Mesenchymal stem cell (in vitro differentiated cells and primary cell): ENCODE data around the gene ATP9A.

Experiments used
- DNase-seq: peaks from one replicate; pipeline ENCODE4 v3.0.0-alpha.2; 2013
- H2AFZ ChIP-seq: one replicate; pipeline ENCODE4 v1.6.1; 2013; ENCODE audit warnings: low read depth, mild to moderate bottlenecking, control low read depth, inconsistent platforms, low read length, moderate library complexity
- H2AK5ac ChIP-seq: 2 replicates; pipeline ENCODE4 v1.6.1; 2013; ENCODE audit warnings: low read length, moderate library complexity, mild to moderate bottlenecking, inconsistent platforms; ENCODE audit not compliant: severe bottlenecking
- H2BK120ac ChIP-seq: one replicate; pipeline ENCODE4 v1.6.1; 2013; ENCODE audit warnings: low read depth, mild to moderate bottlenecking, inconsistent platforms, low read length, moderate library complexity
- H2BK12ac ChIP-seq, 2 experiments: one replicate each; pipeline ENCODE4 v1.6.1; 2013; ENCODE audit warnings: inconsistent platforms in 2 of 2, low read length in 2 of 2, mild to moderate bottlenecking in 2 of 2, moderate library complexity in 2 of 2, control low read depth in 1 of 2
- H2BK15ac ChIP-seq: one replicate; pipeline ENCODE4 v1.6.1; 2013; ENCODE audit warnings: mild to moderate bottlenecking, low read depth, inconsistent platforms; ENCODE audit not compliant: poor library complexity, severe bottlenecking
- H2BK5ac ChIP-seq: 2 replicates; pipeline ENCODE4 v1.6.1; 2013; ENCODE audit warnings: low read depth, mild to moderate bottlenecking, low read length, control low read depth, inconsistent platforms; ENCODE audit not compliant: poor library complexity, severe bottlenecking
- H3K14ac ChIP-seq, 2 experiments: one replicate each; pipeline ENCODE4 v1.6.1; 2013; ENCODE audit warnings: inconsistent platforms in 2 of 2, low read length in 2 of 2, control low read depth in 1 of 2, mild to moderate bottlenecking in 1 of 2, moderate library complexity in 1 of 2
- H3K18ac ChIP-seq, 2 experiments: one replicate each; pipeline ENCODE4 v1.6.1; 2013; ENCODE audit warnings: inconsistent platforms in 2 of 2, low read length in 2 of 2, control low read depth in 1 of 2, low read depth in 1 of 2, mild to moderate bottlenecking in 1 of 2
- H3K23ac ChIP-seq, 2 experiments: one replicate each; pipeline ENCODE4 v1.6.1; 2013; ENCODE audit warnings: inconsistent platforms in 2 of 2, low read length in 2 of 2, mild to moderate bottlenecking in 2 of 2, moderate library complexity in 2 of 2, control low read depth in 1 of 2
- H3K27ac ChIP-seq: 2 replicates; pipeline ENCODE4 v1.5.1; 2013; ENCODE audit warnings: mild to moderate bottlenecking, moderate library complexity, low read length, control low read depth, inconsistent platforms; ENCODE audit not compliant: poor library complexity, severe bottlenecking
- H3K27me3 ChIP-seq, 2 experiments: 2 replicates each; pipeline versions ENCODE4 v1.6.1 to v1.7.0; 2013; ENCODE audit warnings: low read length in 2 of 2, mild to moderate bottlenecking in 2 of 2, moderate library complexity in 2 of 2, control low read depth in 1 of 2, inconsistent platforms in 1 of 2; ENCODE audit not compliant: control insufficient read depth in 1 of 2, insufficient read depth in 1 of 2
- H3K36me3 ChIP-seq, 2 experiments: 2 replicates each; pipeline versions ENCODE4 v1.6.1 to v1.7.0; 2013; ENCODE audit warnings: low read length in 2 of 2, control low read depth in 1 of 2, inconsistent platforms in 1 of 2, low read depth in 1 of 2, mild to moderate bottlenecking in 1 of 2; ENCODE audit not compliant: insufficient read depth in 2 of 2, control insufficient read depth in 1 of 2
- H3K4ac ChIP-seq, 2 experiments: one replicate each; pipeline ENCODE4 v1.6.1; 2013; ENCODE audit warnings: inconsistent platforms in 2 of 2, low read length in 2 of 2, mild to moderate bottlenecking in 2 of 2, moderate library complexity in 2 of 2, control low read depth in 1 of 2, low read depth in 1 of 2
- H3K4me1 ChIP-seq: 2 replicates; pipeline ENCODE4 v1.6.1; 2013; ENCODE audit warnings: low read depth, low read length, control low read depth; ENCODE audit not compliant: control insufficient read depth, insufficient read depth
- H3K4me2 ChIP-seq: 2 replicates; pipeline ENCODE4 v1.6.1; 2013; ENCODE audit warnings: low read length, mild to moderate bottlenecking, inconsistent platforms; ENCODE audit not compliant: poor library complexity, severe bottlenecking
- H3K4me3 ChIP-seq, 2 experiments: 2 replicates each; pipeline versions ENCODE4 v1.5.1 to v1.7.0; 2013; ENCODE audit warnings: low read length in 2 of 2, mild to moderate bottlenecking in 2 of 2, control low read depth in 1 of 2, low read depth in 1 of 2; ENCODE audit not compliant: insufficient read depth in 1 of 2
- H3K79me1 ChIP-seq: replicated peaks from 2 replicates; pipeline ENCODE4 v1.6.1; 2013; ENCODE audit warnings: mild to moderate bottlenecking, control low read depth, low read length, inconsistent platforms; ENCODE audit not compliant: poor library complexity, severe bottlenecking
- H3K9ac ChIP-seq: 2 replicates; pipeline ENCODE4 v1.7.0; 2013; ENCODE audit warnings: mild to moderate bottlenecking, low read length, moderate library complexity
- H3K9me3 ChIP-seq: 2 replicates; pipeline ENCODE4 v1.7.0; 2013; ENCODE audit warnings: mild to moderate bottlenecking, low read length; ENCODE audit not compliant: control insufficient read depth
- H4K8ac ChIP-seq: one replicate; pipeline ENCODE4 v1.6.1; 2013; ENCODE audit warnings: inconsistent platforms, mild to moderate bottlenecking, low read length, moderate library complexity
- H4K91ac ChIP-seq: one replicate; pipeline ENCODE4 v1.6.1; 2013; ENCODE audit warnings: mild to moderate bottlenecking, low read length, inconsistent platforms
- WGBS: methylation state at CpG from one replicate; pipeline ENCODE4 v1.1.7; 2013; ENCODE audit warnings: mixed read lengths; 5-methylcytosine and 5-hydroxymethylcytosine counted together

ATP9A gene

DNA sequence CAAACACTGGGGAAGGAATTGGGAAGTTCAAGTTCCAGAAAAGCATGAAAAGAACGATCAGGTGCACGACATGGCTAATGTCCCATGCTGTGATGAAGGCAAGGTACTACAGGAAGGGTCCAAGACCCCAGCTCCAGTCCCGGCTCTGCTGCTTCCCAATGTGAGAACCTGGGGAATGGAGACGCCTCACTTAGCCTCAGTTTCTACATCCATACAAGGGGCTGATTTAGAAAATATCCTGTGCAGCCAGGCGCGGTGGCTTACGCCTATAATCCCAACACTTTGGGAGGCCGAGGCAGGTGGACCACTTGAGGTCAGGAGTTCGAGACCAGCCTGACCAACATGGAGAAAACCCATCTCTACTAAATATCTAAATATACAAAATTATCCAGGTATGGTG, 144.9 kb downstream of the ATP9A start:
- Histone ChIP-seq H2BK120ac (no peak overlapping the region), H3K23ac (no peak overlapping the region), H4K8ac (no peak overlapping the region), H3K14ac (no peak overlapping the region), H2BK5ac (no peak overlapping the region), H3K4me1 (peaks cover 2% of the 10 kb centered on the region), H3K4ac (no peak overlapping the region), H2BK12ac (no peak overlapping the region), H3K36me3 (peaks cover 41 to 80% of the 10 kb centered on the region in 2 experiments), H3K9me3 (no peaks in the 10 kb centered on the region), H2AFZ (no peak overlapping the region), H3K4me2 (no peak overlapping the region), H3K18ac (no peak overlapping the region), H3K9ac (no peak overlapping the region), H3K27ac (no peak overlapping the region), H2AK5ac (no peak overlapping the region), H2BK15ac (no peak overlapping the region), H3K4me3 (no peak overlapping the region), H4K91ac (no peak overlapping the region), H3K79me1 (no peaks in the 10 kb centered on the region), H3K27me3 (no peaks in the 10 kb centered on the region)
- no peak for DNase-seq
- 98% methylated on average over 8 of the region's 9 CpGs for WGBS

DNA sequence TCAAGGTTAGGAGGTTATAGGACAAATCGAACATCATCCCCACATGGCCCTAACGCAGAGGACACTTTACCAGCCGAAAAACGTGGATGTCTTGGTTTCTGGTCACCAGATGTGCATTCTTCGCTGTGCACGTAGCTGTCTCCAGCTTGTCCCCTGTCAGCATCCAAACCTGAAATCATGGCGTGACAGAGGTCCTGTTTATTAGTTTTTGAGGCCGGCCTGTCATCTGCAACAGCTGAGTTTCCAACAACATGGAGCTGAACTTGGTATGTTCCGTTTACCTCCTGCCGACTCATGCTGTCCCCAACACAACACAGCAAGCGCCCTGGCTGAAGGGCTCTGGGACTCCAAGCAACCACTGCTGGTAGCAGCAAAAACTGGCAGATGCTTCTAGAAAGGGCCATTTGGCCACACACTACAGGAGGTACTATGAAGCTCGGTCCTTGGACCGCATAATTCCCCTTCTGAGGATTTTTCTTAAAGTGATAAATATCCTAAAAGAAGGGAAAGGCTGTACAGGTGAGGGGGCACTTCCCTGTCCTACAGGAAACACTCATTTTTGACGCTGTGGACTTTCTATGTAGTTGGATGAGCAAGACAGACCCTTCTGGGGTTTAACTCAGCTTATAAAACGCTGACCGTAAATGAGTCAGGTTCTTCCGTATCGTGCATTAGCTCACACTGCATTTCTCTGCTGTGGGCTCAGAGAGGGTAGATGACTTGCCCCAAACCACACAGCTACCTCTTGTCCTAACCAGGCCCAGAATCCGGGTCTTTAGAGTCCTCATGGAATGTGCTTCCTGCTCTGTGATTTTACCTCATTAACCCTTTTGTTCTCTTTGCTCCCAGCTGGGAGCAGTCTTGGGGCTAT, 146.0 kb downstream of the ATP9A start:
- H3K18ac ChIP-seq, result no peak overlapping the region
- H2BK5ac ChIP-seq, result no peak overlapping the region
- no peak overlapping the region for H3K23ac ChIP-seq
- H3K27ac ChIP-seq, result no peak overlapping the region
- H3K4me2 ChIP-seq, result no peak overlapping the region
- H3K14ac ChIP-seq, result no peak overlapping the region
- H3K9ac ChIP-seq, result no peak overlapping the region
- no peaks in the 10 kb centered on the region for H3K27me3 ChIP-seq
- H3K4me3 ChIP-seq, result no peak overlapping the region
- no peak overlapping the region for H4K8ac ChIP-seq
- no peaks in the 10 kb centered on the region for H3K79me1 ChIP-seq
- no peak overlapping the region for H2BK15ac ChIP-seq
- H4K91ac ChIP-seq, result no peak overlapping the region
- H3K4me1 ChIP-seq, result peaks cover 2% of the 10 kb centered on the region
- no peak overlapping the region for H2AK5ac ChIP-seq
- DNase-seq, result no peak
- no peak overlapping the region for H2AFZ ChIP-seq
- WGBS, result 76% methylated on average over 19 of the region's 19 CpGs
- H3K36me3 ChIP-seq, result peaks cover 39 to 80% of the 10 kb centered on the region in 2 experiments
- H3K4ac ChIP-seq, result no peak overlapping the region
- H3K9me3 ChIP-seq, result no peaks in the 10 kb centered on the region
- H2BK120ac ChIP-seq, result no peak overlapping the region
- no peak overlapping the region for H2BK12ac ChIP-seq

DNA sequence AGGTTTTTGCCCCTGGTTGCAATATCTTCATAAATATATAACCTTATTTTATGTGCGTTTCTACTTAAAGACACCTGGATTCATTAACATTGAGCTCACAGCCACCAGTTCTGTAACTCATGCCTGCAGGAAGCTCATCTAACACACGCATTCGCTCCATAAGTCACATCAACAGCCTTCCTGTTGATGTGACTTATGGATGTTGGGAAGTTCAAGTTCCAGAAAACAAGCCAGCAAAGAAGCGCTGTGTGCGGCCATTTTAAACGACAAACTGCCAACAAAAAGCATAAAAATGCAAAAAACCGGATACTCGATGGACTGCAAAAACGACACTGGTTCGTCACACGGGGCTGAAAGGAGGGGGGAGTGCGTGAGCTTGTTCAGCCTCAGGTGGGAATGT, 147.8 kb downstream of the ATP9A start:
- no peaks in the 10 kb centered on the region for H3K9me3 ChIP-seq
- no peak overlapping the region for H3K4ac ChIP-seq
- H3K9ac ChIP-seq, result no peak overlapping the region
- no peaks in the 10 kb centered on the region for H3K79me1 ChIP-seq
- H2AK5ac ChIP-seq, result no peak overlapping the region
- H3K4me1 ChIP-seq, result peaks cover 2% of the 10 kb centered on the region
- no peak for DNase-seq
- H3K23ac ChIP-seq, result no peak overlapping the region
- no peaks in the 10 kb centered on the region for H3K27me3 ChIP-seq
- no peak overlapping the region for H3K4me2 ChIP-seq
- WGBS, result 89% methylated on average over 12 of the region's 12 CpGs
- H3K18ac ChIP-seq, result no peak overlapping the region
- H3K4me3 ChIP-seq, result no peak overlapping the region
- H2AFZ ChIP-seq, result no peak overlapping the region
- H4K91ac ChIP-seq, result no peak overlapping the region
- peaks cover 35 to 81% of the 10 kb centered on the region in 2 experiments for H3K36me3 ChIP-seq
- no peak overlapping the region for H2BK15ac ChIP-seq
- H2BK12ac ChIP-seq, result no peak overlapping the region
- H2BK120ac ChIP-seq, result no peak overlapping the region
- no peak overlapping the region for H3K14ac ChIP-seq
- H2BK5ac ChIP-seq, result no peak overlapping the region
- H3K27ac ChIP-seq, result no peak overlapping the region
- no peak overlapping the region for H4K8ac ChIP-seq

DNA sequence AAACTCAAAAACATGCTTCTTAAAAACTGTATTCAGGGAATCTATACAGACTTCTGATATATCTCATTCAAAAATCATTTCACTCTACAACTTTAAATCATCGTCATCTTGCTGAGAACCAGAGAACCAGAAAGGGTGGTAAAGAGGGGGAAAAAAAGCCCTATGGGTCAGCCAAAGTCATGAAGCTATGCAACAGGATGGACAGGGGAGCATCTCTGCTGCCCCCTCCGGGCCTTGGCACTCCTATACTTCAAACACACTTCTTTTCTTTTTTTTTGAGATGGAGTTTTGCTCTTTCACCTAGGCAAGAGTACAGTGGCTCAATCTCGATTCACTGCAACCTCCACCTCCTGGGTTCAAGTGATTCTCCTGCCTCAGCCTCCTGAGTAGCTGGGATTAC, 152.1 kb downstream of the ATP9A start:
- no peak overlapping the region for H3K4me3 ChIP-seq
- H3K9me3 ChIP-seq, result no peaks in the 10 kb centered on the region
- no peak overlapping the region for H2AFZ ChIP-seq
- H3K27ac ChIP-seq, result no peak overlapping the region
- peaks cover 27 to 80% of the 10 kb centered on the region in 2 experiments for H3K36me3 ChIP-seq
- H2AK5ac ChIP-seq, result no peak overlapping the region
- whole genome bisulfite sequencing, result 77% methylated on average over 2 of the region's 3 CpGs
- no peak overlapping the region for H3K23ac ChIP-seq
- H2BK120ac ChIP-seq, result no peak overlapping the region
- DNase-seq, result no peak
- H3K4ac ChIP-seq, result no peak overlapping the region
- no peak overlapping the region for H2BK5ac ChIP-seq
- no peaks in the 10 kb centered on the region for H3K27me3 ChIP-seq
- no peak overlapping the region for H4K8ac ChIP-seq
- H3K9ac ChIP-seq, result no peak overlapping the region
- H3K79me1 ChIP-seq, result no peaks in the 10 kb centered on the region
- H3K18ac ChIP-seq, result no peak overlapping the region
- H3K14ac ChIP-seq, result no peak overlapping the region
- no peak overlapping the region for H4K91ac ChIP-seq
- H3K4me2 ChIP-seq, result no peak overlapping the region
- H2BK12ac ChIP-seq, result no peak overlapping the region
- no peaks in the 10 kb centered on the region for H3K4me1 ChIP-seq
- H2BK15ac ChIP-seq, result no peak overlapping the region
